Prostate gland (tissue), 2 donors: Measurements from ENCODE around the gene MAD1L1.

Experiments used
- CTCF ChIP-seq, 4 experiments: fragments of 200-600 bp in 2 of 4; fragments of 450-650 bp in 2 of 4; sonication (generic) in 2 of 4; IDR thresholded peaks; 1 replicate in 3 of 4; 2 replicates in 1 of 4; pipeline ENCODE4 v1.5.1; 2016 to 2019; ENCODE audit warnings: antibody characterized with exemption in 4 of 4, mild to moderate bottlenecking in 2 of 4, moderate library complexity in 2 of 4
- POLR2A ChIP-seq: fragments of 450-650 bp; IDR thresholded peaks from one replicate; pipeline ENCODE4 v1.6.1; 2016; ENCODE audit warnings: antibody characterized with exemption, mild to moderate bottlenecking

DNA sequence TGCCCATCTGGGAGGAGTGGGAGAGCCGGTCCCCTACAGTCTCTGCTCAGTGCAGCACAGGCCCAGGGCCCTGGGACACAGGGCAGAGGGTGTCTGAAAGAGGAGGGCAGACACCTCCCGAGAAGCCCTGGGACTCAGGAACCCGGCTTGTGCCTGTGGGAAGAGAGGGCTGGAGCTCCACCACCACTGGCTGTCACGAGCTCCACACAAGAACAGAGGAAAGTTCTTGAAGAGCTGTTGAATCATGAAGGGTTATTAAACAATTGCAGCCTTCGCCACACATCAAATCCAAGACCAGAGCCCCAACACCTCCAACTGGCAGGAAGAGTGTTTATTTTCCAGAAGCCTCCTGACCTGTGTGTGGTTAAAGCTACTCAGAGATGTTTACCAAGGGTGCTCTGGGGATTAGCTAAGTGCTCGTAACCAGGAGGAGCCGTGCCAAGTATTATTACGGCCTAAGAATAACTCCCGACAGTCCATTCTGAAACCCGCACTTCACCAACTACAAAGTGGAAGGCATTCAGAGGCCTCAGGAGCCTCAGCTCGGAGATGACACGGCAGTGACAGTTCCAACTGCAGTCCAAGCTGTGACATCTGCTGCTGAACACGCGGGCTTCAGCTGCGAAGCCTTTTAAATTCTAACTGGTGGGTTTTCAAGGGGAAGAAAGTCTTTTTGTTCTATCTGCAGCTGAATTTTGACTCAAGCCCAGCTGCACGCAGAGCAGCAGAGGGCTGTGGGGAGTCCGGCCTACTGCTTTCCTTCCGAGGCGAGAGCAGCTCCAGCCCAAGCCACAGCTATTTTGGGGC is 75.1 kb downstream of the MAD1L1 start:
- TF ChIP-seq POLR2A: no peak
- no peak for TF ChIP-seq CTCF (IDR thresholded peaks at IDR 0.05)
